ENCODE results near the gene PHF13. TPM values are rescaled to one million over a fixed set of nuclear protein-coding genes. Genes with fewer than 3 reads are reported as not detected.

Gene PHF13
- total and polyA plus RNA-seq, 5 experiments from 2014 or later, result 1.4 to 8.5 (median 4.3) TPM

DNA sequence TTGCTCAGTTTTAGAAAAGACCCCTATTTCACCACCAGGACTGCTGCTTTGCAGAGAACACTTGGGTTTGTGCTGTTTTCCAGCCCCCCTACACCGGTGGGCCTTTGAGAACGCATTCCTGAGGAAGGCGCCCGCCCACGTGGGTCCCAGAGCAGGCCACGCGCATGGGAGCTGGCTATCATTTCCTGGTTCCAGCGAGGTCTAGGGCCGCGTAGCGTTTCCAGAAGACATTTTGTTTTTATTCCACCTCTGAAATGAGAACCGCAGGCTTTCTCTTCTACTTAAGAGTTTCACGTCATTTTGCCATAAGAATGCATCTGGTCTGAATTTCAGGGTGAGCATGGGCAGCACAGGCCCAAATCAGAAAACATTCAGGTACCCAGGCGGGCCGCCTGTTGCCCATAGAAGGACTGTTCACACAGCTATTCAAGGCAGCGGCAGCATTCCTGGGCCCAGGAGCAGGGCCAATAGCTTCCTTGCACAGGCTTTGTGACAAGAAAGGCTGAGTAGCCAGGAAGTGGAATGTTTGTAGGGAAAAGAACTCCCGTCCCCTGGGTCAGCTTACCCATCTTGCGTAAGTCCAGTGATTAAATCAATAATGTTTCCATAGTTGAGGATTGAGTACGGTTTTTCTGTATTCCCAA lies 9.5 kb upstream of the PHF13 start:
- Mint-ChIP-seq H3K27me3 (no peaks in the 10 kb centered on the region), H3K27ac (peak overlapping the region; percentile 94 to 99 (median 98)), H3K4me3 (peak overlapping the region; percentile 88 to 96 (median 89)), H3K4me1 (peaks cover 13 to 34% (median 32%) of the 10 kb centered on the region in 4 donors), H3K9me3 (no peaks in the 10 kb centered on the region), H3K36me3 (no peaks in the 10 kb centered on the region)
- no peak for ATAC-seq
- DNase-seq, result no peak
- POLR2A ChIA-PET, result interaction anchor here (0.9 to 7.9 kb wide), 15 partner anchors 10 to 181 kb away, joined by 3 to 156 read pairs (median 10); partner anchors contain the start of genes CAMTA1, NOL9, PHF13 and PLEKHG5

DNA sequence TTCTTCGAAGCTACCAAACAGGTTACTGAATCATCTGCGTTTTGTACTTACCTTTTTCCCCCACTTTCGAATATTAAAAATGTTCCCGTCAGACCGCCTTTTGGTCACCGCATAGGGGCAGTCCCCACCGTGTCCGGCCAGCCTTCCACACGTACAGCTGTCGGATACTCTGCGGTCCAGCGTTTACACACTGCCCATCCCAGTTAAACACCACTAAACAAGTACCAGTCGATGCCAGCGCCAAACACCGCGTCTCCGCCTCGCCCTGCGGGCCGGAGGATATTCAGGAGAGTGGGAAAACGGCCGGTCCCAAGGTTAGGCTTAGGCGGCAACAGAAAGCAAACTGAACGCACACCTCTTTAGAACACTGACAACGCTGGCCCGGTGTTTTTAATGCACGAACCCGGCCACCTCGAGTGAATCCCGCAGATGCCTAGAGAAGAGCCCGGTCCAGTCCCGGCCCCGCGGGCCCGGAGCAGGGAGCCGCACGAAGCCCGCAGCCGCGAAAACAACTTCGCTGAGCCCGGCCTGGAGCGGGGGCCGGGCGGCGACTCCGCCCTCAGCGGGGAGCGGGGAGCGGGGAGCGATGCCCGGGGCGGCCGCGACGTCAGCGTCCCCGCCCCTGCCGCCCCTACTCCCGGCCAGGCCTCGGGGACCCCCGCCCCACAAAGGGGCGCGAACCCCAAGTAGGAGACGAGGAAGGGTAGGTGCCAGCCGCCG lies 730 bp upstream of the PHF13 start:
- DNase-seq (peak in 3 of 10 donors; percentile 15 to 28 (median 15)), ATAC-seq (peak; percentile 34 to 51)
- no peaks in the 10 kb centered on the region for H3K36me3 Mint-ChIP-seq
- peak overlapping the region; percentile 84 to 96 (median 93) for H3K4me3 Mint-ChIP-seq
- peak overlapping the region; percentile 40 to 98 (median 90) for H3K27ac Mint-ChIP-seq
- H3K9me3 Mint-ChIP-seq, result no peaks in the 10 kb centered on the region
- no peaks in the 10 kb centered on the region for H3K27me3 Mint-ChIP-seq
- H3K4me1 Mint-ChIP-seq, result peaks cover 11 to 40% (median 24%) of the 10 kb centered on the region in 4 donors
- POLR2A ChIA-PET, result interaction anchor here (0.7 to 10.0 kb wide), 4 partner anchors 11 to 150 kb away, joined by 3 to 156 read pairs (median 4); partner anchors contain the start of genes KLHL21 and ZBTB48

DNA sequence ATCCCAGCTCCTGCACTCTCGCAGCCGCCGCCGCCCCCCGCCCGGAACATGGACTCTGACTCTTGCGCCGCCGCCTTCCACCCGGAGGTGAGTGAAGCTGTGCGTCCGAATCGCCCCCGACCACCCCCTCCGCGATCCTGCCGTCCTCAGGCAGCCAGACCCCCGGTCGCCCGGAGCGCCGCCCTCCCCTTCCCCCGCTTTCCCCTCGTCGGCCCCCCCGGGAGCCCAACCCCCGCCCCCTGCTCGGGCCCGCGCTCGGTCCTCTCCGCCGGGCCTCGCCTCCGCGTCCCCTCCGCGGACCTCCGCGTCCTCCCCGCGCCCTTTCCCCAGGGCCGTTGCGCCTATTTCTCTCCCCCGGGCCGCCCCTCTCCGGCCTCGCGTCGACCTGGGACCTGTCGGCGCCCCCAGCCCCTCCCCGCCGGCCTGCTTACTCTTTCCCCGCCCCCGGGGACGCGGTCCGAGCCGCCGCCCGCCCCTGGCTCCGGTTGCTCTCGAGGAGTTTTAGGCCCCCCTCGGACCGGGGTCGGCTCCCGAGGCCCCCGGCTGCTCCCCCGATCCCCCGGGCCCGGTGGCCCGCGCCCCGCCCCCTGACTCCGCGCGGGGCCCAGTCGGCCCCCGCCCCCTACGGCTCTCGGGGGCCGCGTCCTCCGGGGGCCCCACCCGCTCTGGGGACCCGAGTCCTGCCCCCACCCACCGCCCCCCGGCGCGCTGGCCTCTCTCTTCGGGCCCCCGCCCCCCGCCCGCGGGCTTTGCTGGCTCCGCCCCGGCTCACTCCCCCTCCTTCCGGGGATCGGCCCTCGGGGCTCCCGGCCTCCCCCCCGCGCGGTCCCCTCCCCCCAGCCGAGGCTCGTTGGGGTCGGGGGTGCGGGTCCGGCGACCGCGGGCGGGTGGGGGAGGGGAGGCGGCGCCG lies 743 bp downstream of the PHF13 start:
- peak overlapping the region; percentile 36 to 94 (median 88) for H3K4me3 Mint-ChIP-seq
- peak in 1 of 2 donors; percentile 5 for ATAC-seq

DNA sequence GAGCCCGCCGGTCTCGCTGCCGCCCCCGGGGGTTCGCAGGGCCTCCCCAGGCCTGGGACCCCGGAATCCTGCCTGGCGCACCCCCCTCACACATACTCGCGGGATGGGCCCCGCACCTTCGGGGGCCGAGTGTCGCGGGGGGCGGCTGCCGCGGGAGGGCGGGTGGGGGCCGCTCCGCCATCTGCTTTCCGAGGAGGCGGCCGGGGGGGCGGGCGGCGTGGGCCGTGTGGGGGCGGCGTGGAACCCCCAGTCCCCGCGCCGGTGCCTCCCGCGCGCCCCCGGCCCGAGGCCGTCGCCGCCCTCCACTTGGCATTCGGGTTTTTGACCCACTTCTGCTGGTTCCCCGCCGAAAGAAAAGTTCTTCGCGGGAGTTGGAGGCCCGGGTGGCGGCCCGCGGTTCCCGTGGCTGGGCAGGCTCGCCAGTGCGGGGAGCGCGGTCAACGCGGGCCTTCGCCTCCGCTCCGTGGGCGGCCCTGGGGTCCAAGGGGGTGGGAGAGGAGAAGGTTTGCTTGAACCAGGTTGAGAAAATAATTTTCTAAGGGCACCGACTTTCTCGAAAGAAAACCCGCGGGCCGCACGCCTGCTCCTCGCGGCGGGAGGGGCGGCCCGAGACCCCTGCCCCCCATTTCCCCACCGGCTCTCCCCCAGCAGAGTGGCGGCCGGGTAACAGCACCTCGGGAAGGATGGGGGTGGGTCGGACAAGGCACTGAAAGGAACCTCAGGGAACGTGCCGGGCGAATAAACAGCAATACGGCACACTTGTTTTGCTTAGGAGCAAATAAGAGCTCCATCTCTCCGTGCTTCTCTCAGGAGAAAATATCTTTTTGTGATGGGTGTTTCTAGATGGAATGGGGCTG lies 1.6 kb downstream of the PHF13 start:
- peak in 2 of 10 donors; percentile 20 to 22 for DNase-seq
- Mint-ChIP-seq H3K9me3 (no peaks in the 10 kb centered on the region), H3K27ac (peak overlapping the region; percentile 64 to 92 (median 76)), H3K36me3 (peaks cover 0 to 11% (median 0%) of the 10 kb centered on the region in 3 donors), H3K27me3 (no peaks in the 10 kb centered on the region), H3K4me3 (peak overlapping the region; percentile 61 to 87 (median 78)), H3K4me1 (peaks cover 11 to 37% (median 24%) of the 10 kb centered on the region in 4 donors)
- no peak for ATAC-seq
- POLR2A ChIA-PET, result interaction anchor here (0.6 to 10.0 kb wide), 4 partner anchors 8 to 35 kb away, joined by 3 to 156 read pairs (median 6); partner anchors contain the start of genes KLHL21, THAP3 and ZBTB48

More for the DNA sequence above, 743 bp downstream of the PHF13 start:
- H3K36me3 Mint-ChIP-seq, result peaks cover 0 to 6% (median 0%) of the 10 kb centered on the region in 3 donors
- POLR2A ChIA-PET, result interaction anchor here (0.8 to 10.0 kb wide), 6 partner anchors 8 to 170 kb away, joined by 4 to 156 read pairs (median 5); partner anchors contain the start of genes KLHL21, NOL9, TAS1R1 and ZBTB48
- no peak overlapping the region for H3K27ac Mint-ChIP-seq
- H3K4me1 Mint-ChIP-seq, result peaks cover 11 to 41% (median 24%) of the 10 kb centered on the region in 4 donors
- no peaks in the 10 kb centered on the region for H3K27me3 Mint-ChIP-seq
- no peaks in the 10 kb centered on the region for H3K9me3 Mint-ChIP-seq
- peak; percentile 16 to 79 (median 46) for DNase-seq

DNA sequence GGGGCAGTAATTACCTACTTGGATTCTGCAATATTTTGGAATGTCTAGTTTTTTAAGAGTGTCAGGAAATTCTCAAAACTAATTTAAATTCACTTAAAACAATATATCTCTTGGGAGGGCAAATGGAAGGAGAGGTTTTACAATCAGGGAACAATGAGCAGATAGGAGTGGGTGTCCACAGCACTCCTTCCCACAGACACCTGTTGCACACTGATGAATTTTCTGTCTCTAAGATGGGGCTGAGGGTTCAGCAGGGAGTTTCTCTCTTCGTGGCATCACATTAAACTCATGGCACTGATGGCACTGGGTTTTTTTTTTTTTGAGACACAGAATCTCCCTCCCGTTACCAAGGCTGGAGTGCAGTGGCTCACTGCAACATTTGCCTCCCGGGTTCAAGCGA lies 5.5 kb downstream of the PHF13 start:
- peaks cover 4 to 21% (median 12%) of the 10 kb centered on the region in 4 donors for H3K4me1 Mint-ChIP-seq
- no peak overlapping the region for H3K27ac Mint-ChIP-seq
- no peaks in the 10 kb centered on the region for H3K9me3 Mint-ChIP-seq
- no peak overlapping the region for H3K4me3 Mint-ChIP-seq
- DNase-seq, result no peak
- ATAC-seq, result no peak
- peaks cover 0 to 33% (median 3%) of the 10 kb centered on the region in 3 donors for H3K36me3 Mint-ChIP-seq
- H3K27me3 Mint-ChIP-seq, result no peaks in the 10 kb centered on the region
- POLR2A ChIA-PET, result no interaction called here

DNA sequence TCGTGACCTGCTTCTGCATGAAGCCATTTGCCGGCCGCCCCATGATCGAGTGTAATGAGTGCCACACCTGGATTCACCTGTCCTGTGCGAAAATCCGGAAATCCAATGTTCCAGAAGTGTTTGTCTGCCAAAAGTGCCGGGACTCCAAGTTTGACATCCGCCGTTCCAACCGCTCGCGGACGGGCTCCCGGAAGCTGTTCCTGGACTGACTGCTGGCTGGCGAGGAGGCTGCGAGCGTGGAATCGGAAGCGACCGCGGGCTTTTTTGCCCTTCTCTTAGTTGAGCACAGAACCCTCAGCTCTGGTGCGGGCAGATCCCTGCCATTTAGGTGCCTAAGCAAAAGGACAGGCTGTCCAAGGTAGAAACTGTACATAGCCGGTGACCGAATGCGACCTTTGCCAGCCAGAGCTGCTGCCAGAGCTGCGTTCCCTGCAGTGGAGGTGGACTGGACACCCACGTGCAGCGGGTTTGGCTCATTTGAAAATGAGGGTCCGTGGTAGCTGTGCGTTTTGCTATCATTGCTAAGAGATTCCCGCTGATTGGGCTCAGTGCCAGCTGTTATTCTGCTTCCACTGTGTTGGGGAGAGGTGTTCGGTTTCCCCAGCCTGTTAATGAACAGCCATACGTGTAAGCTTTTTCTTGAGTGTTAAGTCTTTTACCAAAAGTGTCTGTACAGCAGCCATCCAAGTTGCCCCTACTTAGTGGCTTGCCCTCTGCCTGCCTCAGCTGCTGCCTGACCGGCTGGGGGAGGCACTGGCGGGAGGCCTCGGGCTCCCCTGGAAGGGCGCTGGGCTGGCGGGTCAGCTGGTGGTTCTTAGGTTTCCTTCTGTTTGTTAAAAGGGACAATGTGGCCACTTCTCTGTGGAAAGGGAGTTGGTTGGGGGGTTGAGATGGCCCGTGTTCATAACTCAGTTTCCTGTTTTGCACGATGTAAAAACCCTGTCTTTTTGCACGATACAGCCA lies 8.2 kb downstream of the PHF13 start:
- ATAC-seq (no peak), DNase-seq (no peak)

DNA sequence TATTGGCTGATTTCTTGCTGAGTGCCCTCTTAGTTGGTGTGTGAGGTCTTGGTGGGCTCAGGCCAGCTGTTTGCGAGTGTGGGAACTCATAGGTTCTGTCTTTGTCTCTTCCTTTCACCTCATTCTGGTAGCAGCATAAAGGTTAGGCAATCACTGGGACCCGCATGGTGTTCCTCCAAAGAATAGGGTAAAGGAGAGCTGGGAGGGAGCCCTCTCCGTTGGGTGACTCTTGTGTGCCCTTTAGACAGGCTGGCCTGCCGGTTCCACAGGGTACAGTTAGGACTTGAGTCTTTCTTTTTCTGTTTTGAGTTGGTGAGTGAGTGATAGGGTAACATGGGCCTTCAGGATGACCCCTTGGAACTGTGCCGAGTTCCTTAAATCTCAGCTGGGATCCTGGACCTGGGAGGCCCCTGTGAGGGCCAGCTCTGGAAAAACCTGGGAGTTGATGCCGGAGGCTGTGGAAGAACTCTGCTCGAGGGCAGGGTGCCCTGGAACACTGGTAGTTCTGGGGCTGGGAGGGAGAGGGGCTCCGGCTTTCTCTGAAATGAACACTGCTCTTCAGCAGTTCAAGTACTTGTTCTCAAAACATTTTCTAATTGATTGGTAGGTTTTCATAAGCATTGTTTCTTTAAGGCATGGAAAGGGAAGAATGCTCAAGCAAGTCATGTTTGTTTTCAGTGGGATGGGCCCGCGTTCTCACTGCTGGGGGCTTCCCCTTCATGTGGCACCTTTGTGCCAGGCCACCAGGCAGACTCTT lies 9.0 kb downstream of the PHF13 start:
- H3K4me1 Mint-ChIP-seq, result peaks cover 10 to 30% (median 23%) of the 10 kb centered on the region in 4 donors
- H3K4me3 Mint-ChIP-seq, result peak overlapping the region in 2 of 10 donors; percentile 2 to 14
- DNase-seq, result no peak
- no peaks in the 10 kb centered on the region for H3K9me3 Mint-ChIP-seq
- H3K36me3 Mint-ChIP-seq, result peaks cover 0 to 35% (median 3%) of the 10 kb centered on the region in 3 donors
- no peaks in the 10 kb centered on the region for H3K27me3 Mint-ChIP-seq
- ATAC-seq, result no peak
- POLR2A ChIA-PET, result interaction anchor here (0.6 to 8.2 kb wide), 3 partner anchors 9 to 132 kb away, joined by 3 to 91 read pairs (median 4); partner anchors contain the start of genes KLHL21 and PLEKHG5
- H3K27ac Mint-ChIP-seq, result peak overlapping the region in 4 of 10 donors; percentile 13 to 81 (median 28)

More for the DNA sequence above, 8.2 kb downstream of the PHF13 start:
- Mint-ChIP-seq H3K36me3 (peaks cover 0 to 33% (median 3%) of the 10 kb centered on the region in 3 donors), H3K4me1 (peaks cover 5 to 25% (median 17%) of the 10 kb centered on the region in 4 donors), H3K27me3 (no peaks in the 10 kb centered on the region), H3K9me3 (no peaks in the 10 kb centered on the region), H3K4me3 (no peak overlapping the region), H3K27ac (no peak overlapping the region)
- POLR2A ChIA-PET, result interaction anchor here (0.6 to 8.2 kb wide), 3 partner anchors 8 to 131 kb away, joined by 3 to 91 read pairs (median 4); partner anchors contain the start of genes KLHL21 and PLEKHG5

DNA sequence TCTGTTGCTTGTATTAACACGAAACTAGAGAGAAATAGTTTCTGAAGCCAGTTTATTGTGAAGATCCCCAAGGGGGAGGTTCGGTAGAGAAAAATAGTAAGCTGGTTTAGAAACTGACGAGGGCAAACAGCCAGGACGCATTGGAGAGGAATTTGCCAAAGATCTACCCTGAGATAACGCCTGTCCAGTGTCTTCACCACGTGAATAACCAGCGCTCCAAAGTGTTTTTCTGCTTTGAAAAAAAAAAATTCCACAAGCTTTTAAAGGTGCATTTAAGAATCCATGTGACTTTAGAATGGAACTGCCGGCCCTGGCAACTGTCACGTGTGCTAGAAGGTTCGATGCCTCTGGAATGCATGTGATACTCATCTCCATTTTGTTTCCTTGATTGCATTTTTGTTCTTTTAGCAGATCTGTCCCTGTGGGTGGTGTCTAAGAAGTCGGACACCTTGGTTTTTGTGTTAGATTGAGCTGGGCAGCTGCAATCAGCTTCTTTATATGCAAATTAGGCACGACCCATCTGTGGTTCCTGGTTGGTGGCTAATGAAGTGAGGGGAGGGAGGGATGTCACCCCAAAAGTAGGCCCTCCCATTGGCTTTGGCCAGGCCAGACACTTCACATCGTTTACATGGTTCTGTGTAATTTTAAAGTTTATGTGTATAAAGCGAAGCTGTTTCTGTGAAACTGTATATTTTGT lies 9.9 kb downstream of the PHF13 start:
- Mint-ChIP-seq H3K4me1 (peaks cover 15 to 32% (median 30%) of the 10 kb centered on the region in 4 donors), H3K9me3 (no peaks in the 10 kb centered on the region), H3K27ac (peak overlapping the region in 2 of 10 donors; percentile 60 to 81), H3K27me3 (no peaks in the 10 kb centered on the region), H3K4me3 (peak overlapping the region in 4 of 10 donors; percentile 23 to 81 (median 34)), H3K36me3 (peaks cover 0 to 43% (median 3%) of the 10 kb centered on the region in 3 donors)
- no peak for DNase-seq
- POLR2A ChIA-PET, result interaction anchor here (0.6 to 8.2 kb wide), 3 partner anchors 14 to 40 kb away, joined by 3 to 91 read pairs (median 5); partner anchors contain the start of gene KLHL21
- ATAC-seq, result no peak
